GM23338 (cell line): ENCODE measurements around the gene RAD23A. TPM values are rescaled to one million over a fixed set of nuclear protein-coding genes. Genes with fewer than 3 reads are reported as not detected.

Source experiments
- ATAC-seq: fragments of 200-7000 bp; cut with Tn5 transposase; 3 replicates; pipeline ENCODE4 v1.9.1; 2020
- DNase-seq: peaks from one replicate; pipeline ENCODE4 v3.0.0-alpha.2; 2015; ENCODE audit warnings: low spot score
- H2AFZ ChIP-seq: fragments of 200-600 bp; sonication (generic); 2 replicates; pipeline ENCODE4 v1.8.0; 2016; ENCODE audit warnings: antibody characterized with exemption, mild to moderate bottlenecking, moderate library complexity
- H3F3A ChIP-seq: fragments of 200-600 bp; sonication (generic); replicated peaks from 2 replicates; pipeline ENCODE4 v1.8.0; 2017; ENCODE audit warnings: antibody characterized with exemption, mixed run types, low read depth
- H3K27ac ChIP-seq: fragments of 200-600 bp; sonication (generic); 2 replicates; pipeline ENCODE4 v1.6.1; 2016; ENCODE audit warnings: low read depth
- H3K27me3 ChIP-seq: fragments of 200-600 bp; sonication (generic); 2 replicates; pipeline ENCODE4 v1.8.0; 2016; ENCODE audit warnings: mild to moderate bottlenecking, mixed run types, moderate library complexity; ENCODE audit not compliant: insufficient read depth
- H3K36me3 ChIP-seq: fragments of 200-600 bp; sonication (generic); 2 replicates; pipeline ENCODE4 v1.8.0; 2016; ENCODE audit warnings: mild to moderate bottlenecking; ENCODE audit not compliant: insufficient read depth
- H3K4me1 ChIP-seq: fragments of 200-600 bp; sonication (generic); 2 replicates; pipeline ENCODE4 v1.8.0; 2016; ENCODE audit warnings: mild to moderate bottlenecking, moderate library complexity; ENCODE audit not compliant: insufficient read depth
- H3K4me2 ChIP-seq: fragments of 200-600 bp; sonication (generic); 2 replicates; pipeline ENCODE4 v1.7.1; 2017; ENCODE audit warnings: mixed run types
- H3K4me3 ChIP-seq: fragments of 200-600 bp; sonication (generic); 2 replicates; pipeline ENCODE4 v1.6.1; 2016; ENCODE audit warnings: mixed run types
- H3K79me2 ChIP-seq: fragments of 200-600 bp; sonication (generic); replicated peaks from 2 replicates; pipeline ENCODE4 v1.8.0; 2017; ENCODE audit warnings: mild to moderate bottlenecking; ENCODE audit not compliant: insufficient read depth
- H3K9me2 ChIP-seq: fragments of 200-600 bp; sonication (generic); 2 replicates; pipeline ENCODE4 v1.8.0; 2017; ENCODE audit not compliant: insufficient read depth
- H4K20me1 ChIP-seq: fragments of 200-600 bp; sonication (generic); replicated peaks from 2 replicates; pipeline ENCODE4 v1.8.0; 2017; ENCODE audit warnings: mild to moderate bottlenecking; ENCODE audit not compliant: insufficient read depth
- H3K27ac Mint-ChIP-seq: 2 replicates; pipeline ENCODE4 v1.8.0; 2020; ENCODE audit warnings: inconsistent platforms, mild to moderate bottlenecking, moderate library complexity, mixed read lengths
- H3K27me3 Mint-ChIP-seq: 3 replicates; pipeline ENCODE4 v1.8.0; 2022; ENCODE audit warnings: low read depth, mild to moderate bottlenecking, moderate library complexity, mixed read lengths, inconsistent platforms; ENCODE audit not compliant: insufficient read depth, poor library complexity
- H3K36me3 Mint-ChIP-seq: 3 replicates; pipeline ENCODE4 v1.8.0; 2021; ENCODE audit warnings: low read depth, mild to moderate bottlenecking, inconsistent platforms, moderate library complexity, mixed read lengths
- H3K4me1 Mint-ChIP-seq: 3 replicates; pipeline ENCODE4 v1.8.0; 2020; ENCODE audit warnings: mild to moderate bottlenecking, inconsistent platforms, mixed read lengths
- H3K4me3 Mint-ChIP-seq: 3 replicates; pipeline ENCODE4 v1.8.0; 2021; ENCODE audit warnings: moderate library complexity, mild to moderate bottlenecking, inconsistent platforms, mixed read lengths
- H3K9me3 Mint-ChIP-seq: 3 replicates; pipeline ENCODE4 v1.8.0; 2020; ENCODE audit warnings: moderate library complexity, mild to moderate bottlenecking, inconsistent platforms, mixed read lengths
- POLR2AphosphoS5 ChIP-seq: IDR thresholded peaks from 2 replicates; pipeline ENCODE4 v1.6.1; 2016; ENCODE audit warnings: antibody characterized with exemption, low read depth
- STAT1 ChIP-seq: IDR thresholded peaks from one replicate; pipeline ENCODE4 v1.6.1; 2016; ENCODE audit warnings: antibody characterized with exemption; ENCODE audit not compliant: unreplicated experiment
- polyA plus RNA-seq: library from polyadenylated mRNA; unstranded; fragments of >200 nt; fragmentation: Nextera tagmentation; extraction: Ambion mirVana; gene quantifications from 2 replicates; pipeline ENCODE4 v1.2.1, GENCODE V29; 2016
- total RNA-seq: library from RNA; depleted of rRNA; stranded (reverse); fragments of >200 nt; shearing (Covaris generic); gene quantifications from 2 replicates; pipeline ENCODE4 v1.2.3, GENCODE V29; 2014
- TF ChIP-seq, protein P1 (sequence below): fragments of 250-450 bp; sonication (Bioruptor Pico); IDR thresholded peaks from 2 replicates; pipeline ENCODE4 v1.5.0; 2020; ENCODE audit warnings: mild to moderate bottlenecking, moderate library complexity
- TF ChIP-seq, protein P2 (sequence below), 2 experiments: fragments of 200-600 bp in 1 of 2; sonication (generic) in 1 of 2; conservative IDR thresholded peaks; 2 replicates each; pipeline versions ENCODE4 v1.5.1 to v1.6.1; 2016 to 2017; ENCODE audit warnings: antibody characterized with exemption in 2 of 2, low read depth in 2 of 2, mild to moderate bottlenecking in 2 of 2, moderate library complexity in 1 of 2

Gene RAD23A
- total and polyA plus RNA-seq, 2 experiments from 2014 or later: 69.7 to 127 TPM

DNA sequence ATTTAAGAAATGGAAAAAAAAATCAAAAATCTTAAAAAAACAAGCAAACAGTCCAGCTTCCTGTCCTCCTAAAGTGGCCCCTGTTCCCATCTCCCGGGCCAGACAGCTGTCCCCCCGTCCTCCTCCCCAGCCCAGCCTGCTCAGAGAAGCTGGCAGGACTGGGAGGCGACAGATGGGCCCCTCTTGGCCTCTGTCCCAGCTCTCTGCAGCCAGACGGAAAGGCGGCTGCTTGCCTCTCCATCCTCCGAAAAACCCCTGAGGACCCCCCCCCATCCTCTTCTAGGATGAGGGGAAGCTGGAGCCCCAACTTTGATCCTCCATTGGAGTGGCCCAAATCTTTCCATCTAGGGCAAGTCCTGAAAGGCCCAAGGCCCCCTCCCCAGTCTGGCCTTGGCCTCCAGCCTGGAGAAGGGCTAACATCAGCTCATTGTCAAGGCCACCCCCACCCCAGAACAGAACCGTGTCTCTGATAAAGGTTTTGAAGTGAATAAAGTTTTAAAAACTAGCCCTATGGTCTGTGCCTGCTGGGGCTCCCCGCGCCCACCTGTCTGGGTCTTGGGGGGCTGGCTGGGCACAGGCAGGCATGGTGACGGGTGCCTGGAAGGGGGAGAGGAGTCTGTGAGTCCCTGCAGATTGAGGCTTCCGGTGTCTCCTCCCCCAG lies 7.6 kb downstream of the RAD23A start (continued):
- TF ChIP-seq, protein P1, sequence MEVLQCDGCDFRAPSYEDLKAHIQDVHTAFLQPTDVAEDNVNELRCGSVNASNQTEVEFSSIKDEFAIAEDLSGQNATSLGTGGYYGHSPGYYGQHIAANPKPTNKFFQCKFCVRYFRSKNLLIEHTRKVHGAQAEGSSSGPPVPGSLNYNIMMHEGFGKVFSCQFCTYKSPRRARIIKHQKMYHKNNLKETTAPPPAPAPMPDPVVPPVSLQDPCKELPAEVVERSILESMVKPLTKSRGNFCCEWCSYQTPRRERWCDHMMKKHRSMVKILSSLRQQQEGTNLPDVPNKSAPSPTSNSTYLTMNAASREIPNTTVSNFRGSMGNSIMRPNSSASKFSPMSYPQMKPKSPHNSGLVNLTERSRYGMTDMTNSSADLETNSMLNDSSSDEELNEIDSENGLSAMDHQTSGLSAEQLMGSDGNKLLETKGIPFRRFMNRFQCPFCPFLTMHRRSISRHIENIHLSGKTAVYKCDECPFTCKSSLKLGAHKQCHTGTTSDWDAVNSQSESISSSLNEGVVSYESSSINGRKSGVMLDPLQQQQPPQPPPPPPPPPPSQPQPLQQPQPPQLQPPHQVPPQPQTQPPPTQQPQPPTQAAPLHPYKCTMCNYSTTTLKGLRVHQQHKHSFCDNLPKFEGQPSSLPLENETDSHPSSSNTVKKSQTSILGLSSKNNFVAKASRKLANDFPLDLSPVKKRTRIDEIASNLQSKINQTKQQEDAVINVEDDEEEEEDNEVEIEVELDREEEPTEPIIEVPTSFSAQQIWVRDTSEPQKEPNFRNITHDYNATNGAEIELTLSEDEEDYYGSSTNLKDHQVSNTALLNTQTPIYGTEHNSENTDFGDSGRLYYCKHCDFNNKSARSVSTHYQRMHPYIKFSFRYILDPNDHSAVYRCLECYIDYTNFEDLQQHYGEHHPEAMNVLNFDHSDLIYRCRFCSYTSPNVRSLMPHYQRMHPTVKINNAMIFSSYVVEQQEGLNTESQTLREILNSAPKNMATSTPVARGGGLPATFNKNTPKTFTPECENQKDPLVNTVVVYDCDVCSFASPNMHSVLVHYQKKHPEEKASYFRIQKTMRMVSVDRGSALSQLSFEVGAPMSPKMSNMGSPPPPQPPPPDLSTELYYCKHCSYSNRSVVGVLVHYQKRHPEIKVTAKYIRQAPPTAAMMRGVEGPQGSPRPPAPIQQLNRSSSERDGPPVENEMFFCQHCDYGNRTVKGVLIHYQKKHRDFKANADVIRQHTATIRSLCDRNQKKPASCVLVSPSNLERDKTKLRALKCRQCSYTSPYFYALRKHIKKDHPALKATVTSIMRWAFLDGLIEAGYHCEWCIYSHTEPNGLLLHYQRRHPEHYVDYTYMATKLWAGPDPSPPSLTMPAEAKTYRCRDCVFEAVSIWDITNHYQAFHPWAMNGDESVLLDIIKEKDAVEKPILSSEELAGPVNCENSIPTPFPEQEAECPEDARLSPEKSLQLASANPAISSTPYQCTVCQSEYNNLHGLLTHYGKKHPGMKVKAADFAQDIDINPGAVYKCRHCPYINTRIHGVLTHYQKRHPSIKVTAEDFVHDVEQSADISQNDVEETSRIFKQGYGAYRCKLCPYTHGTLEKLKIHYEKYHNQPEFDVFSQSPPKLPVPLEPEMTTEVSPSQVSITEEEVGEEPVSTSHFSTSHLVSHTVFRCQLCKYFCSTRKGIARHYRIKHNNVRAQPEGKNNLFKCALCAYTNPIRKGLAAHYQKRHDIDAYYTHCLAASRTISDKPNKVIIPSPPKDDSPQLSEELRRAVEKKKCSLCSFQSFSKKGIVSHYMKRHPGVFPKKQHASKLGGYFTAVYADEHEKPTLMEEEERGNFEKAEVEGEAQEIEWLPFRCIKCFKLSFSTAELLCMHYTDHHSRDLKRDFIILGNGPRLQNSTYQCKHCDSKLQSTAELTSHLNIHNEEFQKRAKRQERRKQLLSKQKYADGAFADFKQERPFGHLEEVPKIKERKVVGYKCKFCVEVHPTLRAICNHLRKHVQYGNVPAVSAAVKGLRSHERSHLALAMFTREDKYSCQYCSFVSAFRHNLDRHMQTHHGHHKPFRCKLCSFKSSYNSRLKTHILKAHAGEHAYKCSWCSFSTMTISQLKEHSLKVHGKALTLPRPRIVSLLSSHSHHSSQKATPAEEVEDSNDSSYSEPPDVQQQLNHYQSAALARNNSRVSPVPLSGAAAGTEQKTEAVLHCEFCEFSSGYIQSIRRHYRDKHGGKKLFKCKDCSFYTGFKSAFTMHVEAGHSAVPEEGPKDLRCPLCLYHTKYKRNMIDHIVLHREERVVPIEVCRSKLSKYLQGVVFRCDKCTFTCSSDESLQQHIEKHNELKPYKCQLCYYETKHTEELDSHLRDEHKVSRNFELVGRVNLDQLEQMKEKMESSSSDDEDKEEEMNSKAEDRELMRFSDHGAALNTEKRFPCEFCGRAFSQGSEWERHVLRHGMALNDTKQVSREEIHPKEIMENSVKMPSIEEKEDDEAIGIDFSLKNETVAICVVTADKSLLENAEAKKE (CRISPR knock-in tag): no peak
- TF ChIP-seq STAT1: no peak

DNA sequence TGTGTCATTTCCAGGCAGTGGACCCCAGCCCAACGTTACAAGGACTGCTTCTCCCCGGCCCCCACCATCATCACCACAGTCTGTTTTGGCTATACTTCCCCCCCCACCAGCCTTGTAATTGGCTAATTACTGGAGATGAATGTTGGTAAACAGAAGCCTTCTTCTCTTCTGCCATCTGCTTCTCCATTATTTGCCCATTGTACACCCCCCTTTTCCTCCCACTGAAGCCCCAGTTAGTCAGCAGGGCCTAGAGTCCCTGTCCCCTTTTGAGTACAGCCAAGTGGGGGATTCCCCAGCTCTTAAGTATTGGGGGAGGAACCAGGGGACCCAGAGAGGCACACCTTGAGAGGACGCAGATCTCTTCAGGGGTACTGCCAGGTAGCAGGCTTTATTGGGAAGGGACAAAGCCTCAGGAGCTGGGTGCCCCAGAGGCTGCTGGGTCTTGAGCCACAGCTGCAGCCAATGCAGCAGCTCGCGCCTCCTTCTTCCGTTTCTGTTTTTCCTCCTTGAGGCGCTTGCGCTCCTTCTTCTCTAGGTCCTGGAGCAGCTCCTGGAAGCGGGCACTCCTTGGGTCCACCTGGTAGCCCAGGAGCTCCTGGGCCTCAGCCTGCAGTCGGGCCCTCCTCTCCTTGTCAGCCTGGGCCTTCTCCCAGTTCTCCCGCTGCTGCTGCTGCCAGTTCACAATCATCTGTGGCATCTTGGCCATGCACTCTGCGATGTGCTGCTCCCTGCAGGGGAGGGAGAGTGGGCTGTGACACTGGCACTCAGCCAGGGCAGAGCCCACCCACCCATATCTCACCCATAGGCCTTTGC lies 8.3 kb downstream of the RAD23A start:
- DNase-seq (no peak), ATAC-seq (no peak)
- peak overlapping the region; percentile 52; the same call in 2 of the 3 replicates for H3K4me3 Mint-ChIP-seq
- Histone ChIP-seq H3K27ac (peak overlapping the region; percentile 78; the same call in 1 of the 2 replicates), H2AFZ (no peak overlapping the region), H3K36me3 (peaks cover 13% of the 10 kb centered on the region; the same call in 1 of the 2 replicates), H4K20me1 (peaks cover 12% of the 10 kb centered on the region; the same call in 1 of the 2 replicates), H3K79me2 (peaks cover 33% of the 10 kb centered on the region), H3K4me1 (peaks cover 16% of the 10 kb centered on the region), H3F3A (peaks cover 34% of the 10 kb centered on the region), H3K9me2 (no peaks in the 10 kb centered on the region), H3K27me3 (no peaks in the 10 kb centered on the region), H3K4me3 (no peak overlapping the region), H3K4me2 (no peak overlapping the region)
- peaks cover 29% of the 10 kb centered on the region for H3K4me1 Mint-ChIP-seq
- peaks cover 30% of the 10 kb centered on the region for H3K27me3 Mint-ChIP-seq
- no peak overlapping the region for H3K27ac Mint-ChIP-seq
- peaks cover 67% of the 10 kb centered on the region for H3K36me3 Mint-ChIP-seq
- H3K9me3 Mint-ChIP-seq: no peaks in the 10 kb centered on the region; the same call in 1 of the 3 replicates
- TF ChIP-seq POLR2AphosphoS5: no peak
- TF ChIP-seq, protein P1 (CRISPR knock-in tag): no peak
- TF ChIP-seq, protein P2, sequence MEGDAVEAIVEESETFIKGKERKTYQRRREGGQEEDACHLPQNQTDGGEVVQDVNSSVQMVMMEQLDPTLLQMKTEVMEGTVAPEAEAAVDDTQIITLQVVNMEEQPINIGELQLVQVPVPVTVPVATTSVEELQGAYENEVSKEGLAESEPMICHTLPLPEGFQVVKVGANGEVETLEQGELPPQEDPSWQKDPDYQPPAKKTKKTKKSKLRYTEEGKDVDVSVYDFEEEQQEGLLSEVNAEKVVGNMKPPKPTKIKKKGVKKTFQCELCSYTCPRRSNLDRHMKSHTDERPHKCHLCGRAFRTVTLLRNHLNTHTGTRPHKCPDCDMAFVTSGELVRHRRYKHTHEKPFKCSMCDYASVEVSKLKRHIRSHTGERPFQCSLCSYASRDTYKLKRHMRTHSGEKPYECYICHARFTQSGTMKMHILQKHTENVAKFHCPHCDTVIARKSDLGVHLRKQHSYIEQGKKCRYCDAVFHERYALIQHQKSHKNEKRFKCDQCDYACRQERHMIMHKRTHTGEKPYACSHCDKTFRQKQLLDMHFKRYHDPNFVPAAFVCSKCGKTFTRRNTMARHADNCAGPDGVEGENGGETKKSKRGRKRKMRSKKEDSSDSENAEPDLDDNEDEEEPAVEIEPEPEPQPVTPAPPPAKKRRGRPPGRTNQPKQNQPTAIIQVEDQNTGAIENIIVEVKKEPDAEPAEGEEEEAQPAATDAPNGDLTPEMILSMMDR (conservative IDR thresholded peaks at IDR 0.05; ENCODE audit: low read depth in 2 of 2): no peak
- no peak for TF ChIP-seq STAT1
